GM12875 (cell line): ENCODE measurements around the gene CD46.
A peak's percentile ranks its signal among the peaks of the same experiment; 100 is the strongest.

Source experiments
- H3K4me3 ChIP-seq: one replicate; pipeline ENCODE4 v1.5.1; 2011; ENCODE audit warnings: low read depth, low read length, control low read depth
- CTCF ChIP-seq: IDR thresholded peaks from 2 replicates; pipeline ENCODE4 v1.5.1; 2011; ENCODE audit warnings: low read depth, mild to moderate bottlenecking, control low read depth, inconsistent platforms, low read length, moderate library complexity, borderline replicate concordance; ENCODE audit not compliant: insufficient read depth

The CD46 gene

DNA sequence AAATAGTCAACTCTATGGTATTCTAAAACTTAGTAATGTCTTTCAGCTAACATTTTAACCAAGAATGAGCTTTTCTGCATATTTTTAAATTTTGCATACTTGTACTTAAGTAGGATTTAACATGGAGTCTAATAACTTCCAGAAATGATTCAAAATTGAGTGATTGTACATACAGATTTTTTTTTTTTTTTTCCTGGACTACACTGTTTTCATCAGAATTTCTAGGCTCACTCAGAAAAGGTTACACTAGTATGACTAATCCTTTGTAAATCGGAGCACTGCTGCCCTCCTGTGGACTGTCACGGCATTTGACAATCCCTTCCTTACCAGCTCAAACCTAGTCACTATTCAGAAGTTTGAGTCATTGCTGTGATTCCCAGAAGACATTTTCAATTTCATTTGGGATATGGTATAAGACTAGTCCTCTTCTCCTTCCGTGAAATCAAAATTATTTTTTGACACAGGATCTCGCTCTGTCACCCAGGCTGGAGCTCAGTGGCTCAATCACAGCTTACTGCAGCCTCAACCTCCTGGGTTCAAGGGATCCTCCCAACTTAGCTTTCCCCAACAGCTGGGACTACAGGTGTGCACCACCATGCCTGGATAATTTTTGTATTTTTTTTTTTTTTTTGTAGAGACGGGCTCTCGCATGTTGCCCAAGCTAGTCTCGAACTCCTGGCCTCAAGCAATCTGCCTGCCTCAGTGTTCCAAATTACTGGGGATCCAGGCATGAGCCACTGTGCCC lies 45.5 kb downstream of the CD46 start:
- peak; percentile 64 for TF ChIP-seq CTCF

DNA sequence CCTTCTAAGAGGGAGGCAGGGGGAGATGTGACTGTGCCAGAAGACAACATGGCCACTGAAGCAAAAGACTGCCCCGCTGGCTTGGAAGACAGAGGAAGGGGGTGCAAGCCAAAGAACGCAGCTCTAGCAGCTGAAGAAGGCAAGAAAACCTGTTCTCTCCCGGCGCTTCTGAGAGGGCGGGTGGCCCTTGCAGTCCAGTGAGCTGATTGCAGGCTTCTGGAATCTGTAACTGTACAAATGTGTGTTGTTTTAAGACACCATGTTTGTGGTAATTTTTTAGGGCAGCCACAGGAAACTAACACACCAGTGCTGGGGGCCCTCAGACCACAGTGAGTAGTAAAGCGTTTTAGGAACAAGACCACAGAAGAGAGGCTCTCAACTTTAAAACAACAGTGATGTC lies 47.0 kb downstream of the CD46 start:
- H3K4me3 ChIP-seq, result no peak overlapping the region
- TF ChIP-seq CTCF, result no peak

More for the DNA sequence above, 45.5 kb downstream of the CD46 start:
- no peak overlapping the region for H3K4me3 ChIP-seq

- no peak overlapping the region for H3K4me3 ChIP-seq
- no peak for TF ChIP-seq CTCF
These were observed 48.3 kb downstream of the CD46 start for GRCh38 chr1:207799989-207800648.

GRCh38 chr1:207801819-207802218 lies 50.0 kb downstream of the CD46 start:
- no peak for TF ChIP-seq CTCF
- H3K4me3 ChIP-seq, result no peak overlapping the region

DNA sequence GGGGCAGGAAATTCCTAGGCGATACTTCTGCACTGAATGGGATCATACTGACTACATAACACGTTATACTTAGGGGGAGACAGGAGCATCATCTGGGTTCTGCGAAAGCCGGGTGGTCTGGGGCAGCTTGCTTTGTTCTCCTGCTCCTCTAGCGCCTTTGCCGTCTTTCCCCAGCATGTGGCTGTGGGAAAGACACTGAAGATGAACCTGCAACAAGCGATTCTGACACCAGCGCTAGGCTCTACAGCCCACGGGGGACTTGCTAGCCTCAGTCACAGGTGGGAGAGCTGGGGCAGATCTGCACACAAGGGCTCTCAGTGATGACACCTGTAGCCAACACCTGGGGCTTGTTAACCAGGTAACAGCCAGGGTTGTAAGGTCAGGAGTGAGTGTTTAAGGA lies 51.8 kb downstream of the CD46 start:
- H3K4me3 ChIP-seq, result no peak overlapping the region
- no peak for TF ChIP-seq CTCF

DNA sequence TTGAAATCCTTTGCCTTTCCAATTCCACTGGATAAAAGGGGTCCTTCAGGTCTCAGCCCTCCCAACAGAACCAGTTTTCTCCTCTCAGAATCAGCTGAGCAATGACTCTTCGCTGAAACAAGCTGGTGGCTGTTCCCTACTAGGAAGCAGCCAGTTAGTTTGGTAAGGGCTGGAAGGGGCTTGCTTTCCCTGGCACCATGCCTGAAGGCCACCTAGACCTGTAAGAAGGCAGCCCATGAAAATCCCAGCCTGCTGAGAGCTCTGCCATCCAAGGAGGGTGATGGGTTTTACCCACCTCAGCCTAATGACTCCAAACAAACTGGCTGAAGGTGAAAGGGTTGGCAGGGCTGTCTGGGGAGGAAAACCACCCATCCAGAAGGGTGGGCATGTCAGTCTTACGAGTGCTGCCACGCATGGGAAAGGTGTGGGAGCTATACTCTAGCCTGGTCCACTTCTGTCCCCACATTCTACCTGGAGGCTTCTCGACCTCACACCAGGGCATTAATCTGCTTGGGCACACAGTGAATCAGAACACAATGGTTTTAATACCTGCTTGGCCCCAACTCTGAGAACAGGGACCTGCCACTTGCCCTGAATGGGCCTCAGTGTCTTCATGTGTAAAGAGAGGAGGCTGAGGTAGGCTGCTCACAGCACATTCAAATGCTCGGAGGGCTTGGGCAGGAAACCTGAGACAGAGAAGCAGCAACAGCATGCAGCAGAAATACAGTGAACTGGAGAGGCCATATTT lies 53.0 kb downstream of the CD46 start:
- TF ChIP-seq CTCF, result no peak
- no peak overlapping the region for H3K4me3 ChIP-seq
